ENCODE data around the gene EEF2K. TPM values are rescaled to one million over a fixed set of nuclear protein-coding genes. Genes with fewer than 3 reads are reported as not detected.
"Not testable (repeated sequence)": the region's sequence is repeated elsewhere in the genome, so short reads cannot be mapped to it uniquely, and the experiment has no call there.

Gene EEF2K
- total and polyA plus RNA-seq, 4 donors: 5.6 to 40.8 (median 17.4) TPM

DNA sequence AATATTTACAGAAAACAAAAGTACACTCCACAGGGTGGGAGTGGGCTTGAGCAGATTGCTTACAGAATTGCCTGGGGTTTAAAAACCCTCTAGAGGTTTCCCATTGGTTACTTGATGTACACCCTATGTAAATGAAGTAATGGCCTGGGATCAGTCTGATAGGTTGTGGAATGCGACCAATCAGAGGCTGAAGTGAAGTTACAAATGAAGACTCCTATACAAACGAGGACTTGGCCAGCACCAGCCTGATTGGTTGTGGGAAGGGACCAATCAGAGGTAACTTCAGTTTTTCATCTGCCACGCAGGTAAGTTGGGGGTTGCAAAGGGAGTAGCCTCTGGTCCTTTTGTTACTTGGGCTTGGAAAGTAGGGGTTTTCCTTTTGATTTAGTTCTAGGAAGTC is 8.8 kb downstream of the EEF2K start:
- WGBS, 2 donors: 83 to 91% methylated on average over 3 of the region's 3 CpGs
- Histone ChIP-seq H3K9ac (ENCODE audit: insufficient read depth in 1 of 2, low read length in 2 of 2) (no peak overlapping the region), H3K27ac (ENCODE audit: low read depth in 1 of 2, low read length in 1 of 2) (no peak overlapping the region), H3K27me3 (ENCODE audit: control insufficient read depth in 3 of 3, insufficient read depth in 3 of 3, low read length in 2 of 3) (no peaks in the 10 kb centered on the region), H3K4me1 (ENCODE audit: control insufficient read depth in 5 of 5, insufficient read depth in 5 of 5, low read length in 5 of 5) (peaks cover 0 to 18% (median 0%) of the 10 kb centered on the region in 5 donors), H3K4me3 (no peak overlapping the region), H3K36me3 (ENCODE audit: control insufficient read depth in 4 of 4, insufficient read depth in 4 of 4, low read length in 4 of 4) (peaks cover 0 to 7% (median 3%) of the 10 kb centered on the region in 4 donors), H3K9me3 (ENCODE audit: control insufficient read depth in 4 of 4, insufficient read depth in 3 of 4, low read length in 3 of 4) (peaks cover 0 to 5% (median 0%) of the 10 kb centered on the region in 4 donors)
- no peak for ATAC-seq (ENCODE audit: insufficient read depth, low FRiP score)
- no peak for DNase-seq
- TF ChIP-seq, protein P1, sequence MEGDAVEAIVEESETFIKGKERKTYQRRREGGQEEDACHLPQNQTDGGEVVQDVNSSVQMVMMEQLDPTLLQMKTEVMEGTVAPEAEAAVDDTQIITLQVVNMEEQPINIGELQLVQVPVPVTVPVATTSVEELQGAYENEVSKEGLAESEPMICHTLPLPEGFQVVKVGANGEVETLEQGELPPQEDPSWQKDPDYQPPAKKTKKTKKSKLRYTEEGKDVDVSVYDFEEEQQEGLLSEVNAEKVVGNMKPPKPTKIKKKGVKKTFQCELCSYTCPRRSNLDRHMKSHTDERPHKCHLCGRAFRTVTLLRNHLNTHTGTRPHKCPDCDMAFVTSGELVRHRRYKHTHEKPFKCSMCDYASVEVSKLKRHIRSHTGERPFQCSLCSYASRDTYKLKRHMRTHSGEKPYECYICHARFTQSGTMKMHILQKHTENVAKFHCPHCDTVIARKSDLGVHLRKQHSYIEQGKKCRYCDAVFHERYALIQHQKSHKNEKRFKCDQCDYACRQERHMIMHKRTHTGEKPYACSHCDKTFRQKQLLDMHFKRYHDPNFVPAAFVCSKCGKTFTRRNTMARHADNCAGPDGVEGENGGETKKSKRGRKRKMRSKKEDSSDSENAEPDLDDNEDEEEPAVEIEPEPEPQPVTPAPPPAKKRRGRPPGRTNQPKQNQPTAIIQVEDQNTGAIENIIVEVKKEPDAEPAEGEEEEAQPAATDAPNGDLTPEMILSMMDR (IDR thresholded peaks at IDR 0.05; ENCODE audit: control extremely low read depth, extremely low read depth): no peak

GRCh38 chr16:22216191-22216831 is 10.2 kb downstream of the EEF2K start:
- 52 to 63% methylated on average over 9 of the region's 9 CpGs for WGBS, 2 donors
- H3K4me1 ChIP-seq (ENCODE audit: control insufficient read depth in 5 of 5, insufficient read depth in 5 of 5, low read length in 5 of 5): peaks cover 0 to 14% (median 5%) of the 10 kb centered on the region in 5 donors

DNA sequence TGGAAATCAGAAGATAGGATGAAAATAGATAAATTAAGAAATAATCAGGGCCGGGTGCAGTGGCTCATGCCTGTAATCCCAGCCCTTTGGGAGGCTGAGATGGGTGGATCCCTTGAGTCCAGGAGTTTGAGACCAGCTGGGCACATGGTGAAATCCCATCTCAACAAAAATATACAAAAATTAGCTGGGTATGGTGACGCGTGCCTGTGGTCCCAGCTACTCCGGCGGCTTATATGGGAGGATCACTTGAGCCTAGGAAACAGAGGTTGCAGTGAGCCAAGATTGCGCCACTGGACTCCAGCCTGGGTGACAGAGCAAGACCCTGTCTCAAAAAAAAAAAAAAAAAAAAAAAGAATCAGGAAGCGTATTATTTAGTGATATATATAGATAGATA is 10.8 kb downstream of the EEF2K start:
- not testable (repeated sequence) for H3K4me3 ChIP-seq

More at GRCh38 chr16:22216191-22216831, 10.2 kb downstream of the EEF2K start:
- Histone ChIP-seq H3K27me3 (ENCODE audit: control insufficient read depth in 3 of 3, insufficient read depth in 3 of 3, low read length in 2 of 3) (no peaks in the 10 kb centered on the region), H3K36me3 (ENCODE audit: control insufficient read depth in 4 of 4, insufficient read depth in 4 of 4, low read length in 4 of 4) (peaks cover 0 to 8% (median 0%) of the 10 kb centered on the region in 4 donors), H3K27ac (ENCODE audit: low read depth in 1 of 2, low read length in 1 of 2) (no peak overlapping the region), H3K9ac (ENCODE audit: insufficient read depth in 1 of 2, low read length in 2 of 2) (no peak overlapping the region), H3K9me3 (ENCODE audit: control insufficient read depth in 4 of 4, insufficient read depth in 3 of 4, low read length in 3 of 4) (peaks cover 0 to 2% (median 0%) of the 10 kb centered on the region in 4 donors), H3K4me3 (no peak overlapping the region)
- no peak for ATAC-seq (ENCODE audit: insufficient read depth, low FRiP score)
- TF ChIP-seq, protein P1 (IDR thresholded peaks at IDR 0.05; ENCODE audit: control extremely low read depth, extremely low read depth): no peak
- no peak for DNase-seq

GRCh38 chr16:22217890-22218730 is 12.0 kb downstream of the EEF2K start:
- Histone ChIP-seq H3K27me3 (ENCODE audit: control insufficient read depth in 3 of 3, insufficient read depth in 3 of 3, low read length in 2 of 3) (no peaks in the 10 kb centered on the region), H3K36me3 (ENCODE audit: control insufficient read depth in 4 of 4, insufficient read depth in 4 of 4, low read length in 4 of 4) (peaks cover 0 to 7% (median 0%) of the 10 kb centered on the region in 4 donors), H3K4me1 (ENCODE audit: control insufficient read depth in 5 of 5, insufficient read depth in 5 of 5, low read length in 5 of 5) (peaks cover 0 to 12% (median 5%) of the 10 kb centered on the region in 5 donors), H3K9me3 (ENCODE audit: control insufficient read depth in 4 of 4, insufficient read depth in 3 of 4, low read length in 3 of 4) (peaks cover 0 to 2% (median 0%) of the 10 kb centered on the region in 4 donors), H3K27ac (ENCODE audit: low read depth in 1 of 2, low read length in 1 of 2) (no peak overlapping the region), H3K9ac (ENCODE audit: insufficient read depth in 1 of 2, low read length in 2 of 2) (no peak overlapping the region), H3K4me3 (no peak overlapping the region)
- TF ChIP-seq, protein P1 (IDR thresholded peaks at IDR 0.05; ENCODE audit: control extremely low read depth, extremely low read depth): no peak
- DNase-seq (no peak), ATAC-seq (ENCODE audit: insufficient read depth, low FRiP score) (no peak)
- 86 to 90% methylated on average over 18 of the region's 18 CpGs for WGBS, 2 donors

More for the DNA sequence above, 10.8 kb downstream of the EEF2K start:
- H3K4me1 ChIP-seq (ENCODE audit: control insufficient read depth in 5 of 5, insufficient read depth in 5 of 5, low read length in 5 of 5): peaks cover 0 to 12% (median 5%) of the 10 kb centered on the region in 5 donors
- not testable (repeated sequence) for ATAC-seq (ENCODE audit: insufficient read depth, low FRiP score); H3K9ac ChIP-seq (ENCODE audit: insufficient read depth in 1 of 2, low read length in 2 of 2); H3K27me3 ChIP-seq (ENCODE audit: control insufficient read depth in 3 of 3, insufficient read depth in 3 of 3, low read length in 2 of 3); DNase-seq; H3K36me3 ChIP-seq (ENCODE audit: control insufficient read depth in 4 of 4, insufficient read depth in 4 of 4, low read length in 4 of 4); H3K27ac ChIP-seq (ENCODE audit: low read depth in 1 of 2, low read length in 1 of 2); H3K9me3 ChIP-seq (ENCODE audit: control insufficient read depth in 4 of 4, insufficient read depth in 3 of 4, low read length in 3 of 4)
- 47 to 75% methylated on average over 7 of the region's 7 CpGs for WGBS, 2 donors
